ENCODE measurements around the gene ZCCHC14.

DNA sequence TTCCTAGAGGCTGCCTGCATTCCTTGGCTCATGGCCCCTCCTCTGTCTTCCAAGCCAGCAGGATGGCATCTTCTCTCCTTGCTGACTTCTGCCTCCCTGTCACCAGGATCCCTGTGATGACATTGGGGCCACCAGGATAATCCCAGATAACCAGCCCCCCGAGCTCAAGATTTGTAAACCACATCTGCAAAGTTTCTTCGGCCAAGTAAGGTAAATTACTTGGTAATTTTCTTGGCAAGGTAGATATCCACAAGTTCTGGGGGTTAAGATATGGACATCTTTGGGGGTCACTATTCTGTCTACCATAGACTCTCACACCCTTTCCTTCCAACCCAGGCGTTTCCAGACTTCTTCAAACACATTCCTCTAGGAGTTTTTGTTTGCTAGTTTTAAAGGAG is 42.6 kb upstream of the ZCCHC14 start:
- TF ChIP-seq, protein P1, sequence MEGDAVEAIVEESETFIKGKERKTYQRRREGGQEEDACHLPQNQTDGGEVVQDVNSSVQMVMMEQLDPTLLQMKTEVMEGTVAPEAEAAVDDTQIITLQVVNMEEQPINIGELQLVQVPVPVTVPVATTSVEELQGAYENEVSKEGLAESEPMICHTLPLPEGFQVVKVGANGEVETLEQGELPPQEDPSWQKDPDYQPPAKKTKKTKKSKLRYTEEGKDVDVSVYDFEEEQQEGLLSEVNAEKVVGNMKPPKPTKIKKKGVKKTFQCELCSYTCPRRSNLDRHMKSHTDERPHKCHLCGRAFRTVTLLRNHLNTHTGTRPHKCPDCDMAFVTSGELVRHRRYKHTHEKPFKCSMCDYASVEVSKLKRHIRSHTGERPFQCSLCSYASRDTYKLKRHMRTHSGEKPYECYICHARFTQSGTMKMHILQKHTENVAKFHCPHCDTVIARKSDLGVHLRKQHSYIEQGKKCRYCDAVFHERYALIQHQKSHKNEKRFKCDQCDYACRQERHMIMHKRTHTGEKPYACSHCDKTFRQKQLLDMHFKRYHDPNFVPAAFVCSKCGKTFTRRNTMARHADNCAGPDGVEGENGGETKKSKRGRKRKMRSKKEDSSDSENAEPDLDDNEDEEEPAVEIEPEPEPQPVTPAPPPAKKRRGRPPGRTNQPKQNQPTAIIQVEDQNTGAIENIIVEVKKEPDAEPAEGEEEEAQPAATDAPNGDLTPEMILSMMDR (IDR thresholded peaks at IDR 0.05; ENCODE audit: insufficient read depth, low read depth, low read length): no peak
- no peak for TF ChIP-seq EZH2 (IDR thresholded peaks at IDR 0.05; ENCODE audit: insufficient read depth, low read length)
